ENCODE data around the gene ZC3H13. TPM values are rescaled to one million over a fixed set of nuclear protein-coding genes. Genes with fewer than 3 reads are reported as not detected.

Gene ZC3H13
- total RNA-seq, 1 experiment from 2014 or later = 61.9 TPM

- TF ChIP-seq CTCF (conservative IDR thresholded peaks at IDR 0.05) = no peak
- no peak overlapping the region for H4K5ac ChIP-seq (ENCODE audit: insufficient read length, low read depth, low read length)
- no peak overlapping the region for H2BK20ac ChIP-seq (ENCODE audit: low read depth, low read length, poor library complexity, severe bottlenecking)
- no peak overlapping the region for H3K9ac ChIP-seq (ENCODE audit: extremely low read depth, insufficient read length, low read length)
- no peaks in the 10 kb centered on the region for H3K79me2 ChIP-seq (ENCODE audit: insufficient read depth, low read length)
- no peak overlapping the region for H3K4ac ChIP-seq (ENCODE audit: low read depth, low read length)
- Mint-ChIP-seq H3K4me1 (0 out of 4 replicates have a peak, but pooled peaks cover 0 to 2% of the 10 kb centered on the region in 2 experiments), H3K36me3 (ENCODE audit: insufficient read depth in 1 of 3, low read depth in 3 of 3) (0 out of 7 replicates have a peak, but pooled peaks cover 0 to 1% (median 0%) of the 10 kb centered on the region in 3 experiments), H3K9me3 (no peaks in the 10 kb centered on the region), H3K27me3 (ENCODE audit: low read depth) (peaks cover under 1% of the 10 kb centered on the region), H3K4me3 (no peak overlapping the region), H3K27ac (no peak overlapping the region)
- no peaks in the 10 kb centered on the region for H3K9me3 ChIP-seq (ENCODE audit: control insufficient read depth, low read depth, low read length)
- H3T11ph ChIP-seq (ENCODE audit: low read length) = no peak overlapping the region
- no peak overlapping the region for H3K27ac ChIP-seq (ENCODE audit: insufficient read length, low read depth, low read length)
- H4K20me1 ChIP-seq (ENCODE audit: control insufficient read depth, insufficient read depth, insufficient read length) = no peaks in the 10 kb centered on the region
- DNase-seq = no peak
- no peak overlapping the region for H3K4me2 ChIP-seq (ENCODE audit: insufficient read depth, insufficient read length, low read length)
- no peak overlapping the region for H2AK5ac ChIP-seq (ENCODE audit: insufficient read length, low read length)
- no peak overlapping the region for H4K8ac ChIP-seq (replicated peaks; ENCODE audit: insufficient read length, low read depth, low read length)
- no peaks in the 10 kb centered on the region for H3K79me1 ChIP-seq (ENCODE audit: insufficient read depth, low read depth, low read length, poor library complexity, severe bottlenecking)
- no peak overlapping the region for H3K56ac ChIP-seq (ENCODE audit: insufficient read length, low read depth, low read length)
- H4K91ac ChIP-seq (ENCODE audit: insufficient read length, low read depth, low read length) = no peak overlapping the region
- no peak overlapping the region for H2AFZ ChIP-seq (ENCODE audit: low read length)
- H3K18ac ChIP-seq (ENCODE audit: insufficient read length, low read depth, low read length) = no peak overlapping the region
- H3K27me3 ChIP-seq (ENCODE audit: insufficient read depth, low read length) = no peaks in the 10 kb centered on the region
- H3K23ac ChIP-seq (ENCODE audit: insufficient read length, low read depth, low read length) = no peak overlapping the region
- no peak overlapping the region for H3K14ac ChIP-seq (ENCODE audit: insufficient read depth, low read length)
- H3K23me2 ChIP-seq (ENCODE audit: insufficient read length, low read depth, low read length, poor library complexity, severe bottlenecking) = no peaks in the 10 kb centered on the region
- H3K4me1 ChIP-seq (ENCODE audit: insufficient read depth, low read length) = no peaks in the 10 kb centered on the region
- H2BK120ac ChIP-seq (ENCODE audit: low read depth, low read length, poor library complexity, severe bottlenecking) = no peak overlapping the region
- no peak overlapping the region for H2BK15ac ChIP-seq (ENCODE audit: low read depth, low read length)
- WGBS (ENCODE audit: extremely low coverage, insufficient read length, low lambda C conversion rate) = no CpG with 5 or more reads among the region's 2 CpGs
- no peak overlapping the region for H2BK5ac ChIP-seq (ENCODE audit: insufficient read length, low read length)
- no peak overlapping the region for H2BK12ac ChIP-seq (ENCODE audit: insufficient read length, low read depth, low read length)
Measured at GRCh38 chr13:45940061-45940460, 112.5 kb downstream of the ZC3H13 start.

Measured in H9 (cell line).